ENCODE results near the gene ABCA12.

ABCA12 gene

DNA sequence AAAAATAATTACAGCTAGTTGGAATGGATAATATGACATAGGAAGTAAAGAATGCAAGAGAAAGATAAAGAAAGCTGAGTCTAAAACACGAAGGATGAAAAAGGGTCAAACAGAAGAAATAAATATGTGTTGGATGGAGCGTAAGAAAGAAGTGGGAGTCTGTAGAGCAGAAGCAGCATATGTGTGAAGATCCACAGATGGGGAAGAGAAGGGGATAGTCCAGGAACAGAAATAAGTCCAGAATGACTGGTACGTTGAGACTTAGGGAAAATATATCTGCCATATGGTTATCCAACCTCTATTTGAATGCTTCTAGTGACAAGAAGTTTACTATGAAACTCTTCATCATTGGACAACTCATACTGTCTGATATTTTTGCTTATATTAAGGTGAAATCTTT lies 18.0 kb downstream of the ABCA12 start:
- DNase-seq (ENCODE audit: low read depth, low spot score), result no peak

DNA sequence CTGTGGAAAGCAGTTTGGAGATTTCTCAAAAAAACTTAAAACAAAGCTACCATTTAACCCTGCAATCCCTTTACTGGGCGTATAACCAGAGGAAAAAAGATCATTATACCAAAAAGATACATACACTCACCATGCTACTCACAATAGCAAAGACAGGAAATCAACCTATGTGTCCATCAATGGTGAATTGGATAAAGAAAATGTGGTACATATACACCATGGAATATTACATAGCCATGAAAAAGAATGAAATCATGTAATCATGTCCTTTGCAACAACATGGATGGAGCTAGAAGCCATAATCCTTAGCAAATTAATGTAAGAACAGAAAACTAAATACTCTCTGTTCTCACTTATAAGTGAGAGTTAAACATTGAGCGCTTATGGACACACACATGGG lies 18.6 kb downstream of the ABCA12 start:
- DNase-seq (ENCODE audit: low read depth, low spot score), result no peak

DNA sequence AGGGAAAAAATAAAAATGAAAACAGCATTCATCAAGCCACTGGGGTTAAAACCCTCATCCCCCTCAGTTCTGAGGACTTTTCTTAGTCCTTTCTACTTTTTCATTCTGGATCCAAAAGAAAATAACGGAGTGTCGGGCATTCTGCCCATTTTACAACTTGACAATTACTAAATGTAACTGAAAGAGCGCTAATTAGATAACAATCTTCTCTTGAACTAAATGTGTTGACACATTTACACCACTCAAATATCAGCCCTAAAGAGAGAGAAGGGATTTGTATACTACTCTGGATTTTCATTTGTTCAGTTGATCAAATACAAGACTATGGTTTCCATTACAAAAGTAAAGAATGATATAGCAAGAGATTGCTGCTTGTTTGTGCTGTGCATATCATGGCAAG lies 27.5 kb downstream of the ABCA12 start:
- no peak for DNase-seq (ENCODE audit: low read depth, low spot score)

DNA sequence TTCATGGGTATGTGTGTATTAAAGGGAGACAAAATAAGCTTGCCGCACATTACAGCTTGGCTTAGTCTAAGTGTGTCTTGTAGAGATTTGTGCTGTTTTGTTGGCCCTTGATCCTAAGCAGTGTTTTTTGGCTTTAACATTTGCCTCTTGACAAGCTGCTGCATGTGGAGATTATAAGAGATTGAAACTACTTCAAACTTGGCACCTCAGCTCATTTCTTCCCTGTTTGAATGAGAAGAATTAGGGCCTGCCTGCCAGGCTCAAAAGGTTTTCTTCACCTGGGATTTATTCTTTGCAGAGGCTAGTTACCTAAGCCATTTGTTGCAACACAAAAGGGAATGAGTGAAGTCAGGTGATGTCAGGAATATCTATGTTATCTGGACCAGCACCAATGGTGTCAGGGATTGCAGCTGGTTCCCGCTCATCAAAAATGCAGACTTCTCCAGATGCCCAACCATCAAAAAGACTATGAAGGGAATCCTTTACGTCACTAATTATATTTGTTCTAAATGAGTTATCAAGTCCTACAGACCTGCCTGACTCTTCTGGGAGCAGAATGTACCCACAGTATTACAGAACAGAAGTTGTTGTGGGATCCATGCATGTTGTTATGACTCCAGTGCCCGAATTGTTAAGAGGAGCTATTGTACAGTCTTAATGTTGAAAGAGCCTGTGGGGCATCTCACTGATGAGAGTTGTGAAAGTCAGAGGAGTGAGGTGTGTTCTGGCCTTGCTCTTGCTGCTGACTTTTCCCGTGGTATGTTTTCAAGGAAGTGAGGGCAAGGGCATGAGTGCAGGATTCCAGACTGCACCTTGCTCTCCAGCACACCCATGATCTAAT lies 31.0 kb downstream of the ABCA12 start:
- DNase-seq (ENCODE audit: low read depth, low spot score), result no peak

DNA sequence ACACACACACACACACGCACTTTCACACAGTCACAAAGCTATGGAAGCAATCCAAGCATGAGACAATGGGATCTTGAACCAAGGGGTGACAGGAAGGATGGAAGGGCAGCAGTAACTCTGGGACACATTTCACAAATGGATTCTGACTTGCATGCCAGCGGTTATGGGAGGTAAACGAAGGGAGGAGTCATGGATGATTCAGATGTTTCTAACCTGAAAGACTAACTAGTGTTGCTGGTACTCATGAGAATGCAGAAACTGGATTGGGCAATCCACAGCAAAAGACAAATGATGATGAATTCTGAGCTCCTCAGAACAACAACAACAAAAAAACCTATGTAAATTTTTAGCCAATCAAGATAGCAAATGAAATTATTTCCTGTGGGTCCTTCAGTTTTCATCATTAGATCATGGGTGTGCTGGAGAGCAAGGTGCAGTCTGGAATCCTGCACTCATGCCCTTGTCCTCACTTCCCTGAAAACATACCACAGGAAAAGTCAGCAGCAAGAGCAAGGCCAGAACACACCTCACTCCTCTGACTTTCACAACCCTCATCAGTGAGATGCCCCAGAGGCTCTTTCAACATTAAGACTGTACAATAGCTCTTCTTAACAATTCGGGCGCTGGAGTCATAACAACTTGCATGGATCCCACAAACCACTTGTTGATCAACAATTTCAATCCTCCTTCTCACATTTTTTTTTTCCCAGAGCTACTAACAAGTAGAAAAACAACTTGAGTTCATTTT lies 32.6 kb downstream of the ABCA12 start:
- no peak for DNase-seq (ENCODE audit: low read depth, low spot score)

DNA sequence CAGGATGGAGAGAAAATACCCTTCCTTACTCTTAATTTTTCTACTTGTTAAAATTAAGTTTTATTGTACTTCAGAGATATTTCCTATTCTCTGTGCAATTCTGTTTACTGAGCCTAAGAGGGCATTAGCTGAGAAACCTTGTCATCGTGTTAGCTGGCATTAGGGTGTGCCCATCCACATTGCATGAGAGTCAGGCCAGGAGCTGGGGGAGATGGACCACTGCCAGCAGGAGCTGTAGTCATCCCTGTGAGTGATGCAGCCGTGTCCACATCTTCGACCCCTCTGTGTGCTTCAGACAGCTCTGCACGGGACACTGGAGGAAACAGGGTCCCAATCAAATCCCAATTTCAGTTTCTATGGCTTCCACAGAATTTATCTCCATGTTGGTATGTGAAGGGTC lies 34.2 kb downstream of the ABCA12 start:
- no peak for DNase-seq (ENCODE audit: low read depth, low spot score)

DNA sequence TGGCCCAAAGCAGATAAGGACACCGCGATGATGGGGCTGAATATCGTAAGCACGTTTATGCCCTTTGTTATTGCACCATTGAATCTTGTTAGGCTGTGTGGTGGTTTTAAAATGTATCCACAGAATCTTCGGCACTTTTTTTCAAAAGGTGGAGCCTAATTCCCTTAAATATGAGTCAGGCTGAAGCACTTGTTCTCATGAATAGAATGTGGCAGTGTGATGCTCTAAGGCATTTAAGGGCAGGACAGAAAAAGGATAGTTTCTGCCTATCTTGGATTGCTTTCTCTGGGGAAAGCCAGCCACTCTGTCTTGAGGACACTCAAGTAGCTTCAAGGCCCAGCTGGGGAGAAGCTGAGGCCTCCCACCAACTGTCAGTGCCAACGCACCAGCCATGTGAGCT lies 39.6 kb downstream of the ABCA12 start:
- no peak for DNase-seq (ENCODE audit: low read depth, low spot score)

DNA sequence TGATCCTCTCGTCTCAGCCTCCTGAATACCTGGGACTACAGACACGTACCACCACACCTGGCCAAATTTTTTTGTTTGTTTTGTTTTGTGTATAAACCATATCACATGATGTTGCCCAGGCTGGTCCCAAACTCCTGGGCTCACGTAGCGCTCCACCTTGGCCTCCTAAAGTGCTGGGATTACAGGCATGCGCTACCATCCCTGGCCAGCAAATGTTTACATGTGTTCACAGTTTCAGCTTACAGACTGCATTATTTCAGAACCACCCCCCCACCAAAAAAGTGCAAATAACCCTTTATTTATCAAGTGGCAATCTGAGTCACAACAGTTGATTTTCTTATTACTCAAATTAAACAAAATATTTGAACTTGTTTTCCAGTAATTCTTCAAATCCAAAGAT lies 54.3 kb downstream of the ABCA12 start:
- no peak for DNase-seq (ENCODE audit: low read depth, low spot score)

DNA sequence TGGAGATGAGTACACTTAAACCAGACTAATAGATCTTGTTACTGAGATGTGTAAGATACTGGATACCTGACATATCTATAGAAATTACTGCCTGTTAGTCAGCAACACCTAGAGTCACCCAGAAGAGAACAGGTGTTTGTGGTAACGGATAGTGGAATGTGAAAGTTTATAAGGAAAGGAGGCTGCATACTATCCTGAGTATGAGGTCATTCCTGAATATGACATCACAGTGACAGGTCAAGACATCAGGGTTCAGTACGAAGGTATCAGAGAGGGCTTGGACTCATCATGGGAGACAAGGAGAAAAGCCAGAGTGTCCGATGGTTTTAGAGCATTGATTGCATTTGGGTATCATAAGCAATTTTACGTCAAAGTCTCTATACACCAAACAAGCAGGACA lies 55.3 kb downstream of the ABCA12 start:
- DNase-seq (ENCODE audit: low read depth, low spot score), result no peak

DNA sequence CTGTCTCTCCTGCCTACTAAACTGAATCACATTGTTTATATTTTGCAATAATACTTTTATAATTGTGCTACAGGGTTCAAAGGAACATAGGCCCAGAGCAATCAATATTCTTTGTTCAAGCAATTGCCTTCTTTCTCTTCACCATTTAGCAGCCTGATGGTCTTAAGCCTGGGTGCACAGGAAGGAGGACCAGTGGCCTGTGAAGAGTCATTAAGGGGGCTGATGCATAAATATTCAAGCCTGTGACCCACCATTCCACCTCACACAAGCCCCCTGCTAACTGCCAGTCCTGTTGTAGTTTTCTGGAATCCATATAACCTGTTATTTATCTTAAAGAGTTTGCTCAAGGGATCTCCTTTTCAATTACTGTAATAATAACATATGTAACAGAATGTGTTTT lies 56.0 kb downstream of the ABCA12 start:
- no peak for DNase-seq (ENCODE audit: low read depth, low spot score)

DNA sequence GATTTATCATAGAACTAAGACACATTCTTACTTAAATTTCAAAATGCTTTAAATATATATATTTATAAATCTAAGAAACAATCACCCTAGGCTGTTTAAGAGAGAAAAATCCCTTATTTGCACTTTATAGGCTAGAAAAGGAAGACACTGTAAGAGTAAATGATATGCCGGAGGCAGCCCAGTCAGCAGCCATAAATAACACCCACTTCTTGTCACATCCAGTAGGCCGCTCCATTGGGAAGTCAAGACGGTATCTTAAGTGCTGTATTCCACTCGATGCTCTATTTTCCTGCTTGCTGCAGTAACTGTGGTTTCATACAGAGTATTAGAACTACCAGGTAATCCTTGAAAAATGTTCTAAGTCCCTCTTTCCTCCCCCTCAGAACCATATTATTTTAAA lies 57.9 kb downstream of the ABCA12 start:
- no peak for DNase-seq (ENCODE audit: low read depth, low spot score)

DNA sequence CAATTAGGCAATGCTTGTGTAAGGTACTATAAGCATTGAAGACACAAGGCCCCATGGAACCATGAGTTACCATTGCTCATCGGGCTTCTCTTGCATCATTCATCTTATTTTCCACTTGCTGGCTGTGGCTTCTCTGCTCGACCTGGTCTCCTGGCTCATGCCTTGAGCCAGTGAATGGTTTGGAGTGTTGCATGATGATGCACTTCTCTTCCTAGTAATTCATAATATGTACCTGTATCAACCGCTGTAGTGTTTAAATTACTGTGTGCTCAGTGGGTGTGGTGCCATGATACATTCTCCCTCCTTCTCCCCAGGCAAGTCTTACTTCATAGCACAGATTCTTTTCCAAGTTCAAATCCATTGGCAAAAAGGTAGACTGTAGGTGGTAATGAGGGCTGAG lies 66.8 kb downstream of the ABCA12 start:
- no peak for DNase-seq (ENCODE audit: low read depth, low spot score)

DNA sequence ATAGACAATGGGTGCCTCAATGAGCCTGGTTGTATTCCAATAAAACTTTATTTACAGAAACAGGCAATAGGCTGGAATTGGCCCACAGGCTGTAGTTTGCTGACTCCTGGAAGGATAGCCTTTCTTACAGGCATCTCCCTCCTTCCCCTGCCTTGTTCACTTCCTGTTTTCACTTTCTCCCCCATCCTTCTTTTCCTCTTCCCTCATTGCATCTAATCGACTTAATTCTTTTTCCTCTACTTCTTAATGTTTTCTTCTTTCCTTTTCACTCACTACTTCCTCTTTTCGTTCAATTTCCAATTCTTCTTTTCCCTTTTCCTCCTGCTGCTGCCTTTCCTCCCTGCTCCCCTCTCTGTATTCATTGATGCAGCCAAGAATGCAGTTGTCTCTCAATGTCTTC lies 70.0 kb downstream of the ABCA12 start:
- no peak for DNase-seq (ENCODE audit: low read depth, low spot score)

DNA sequence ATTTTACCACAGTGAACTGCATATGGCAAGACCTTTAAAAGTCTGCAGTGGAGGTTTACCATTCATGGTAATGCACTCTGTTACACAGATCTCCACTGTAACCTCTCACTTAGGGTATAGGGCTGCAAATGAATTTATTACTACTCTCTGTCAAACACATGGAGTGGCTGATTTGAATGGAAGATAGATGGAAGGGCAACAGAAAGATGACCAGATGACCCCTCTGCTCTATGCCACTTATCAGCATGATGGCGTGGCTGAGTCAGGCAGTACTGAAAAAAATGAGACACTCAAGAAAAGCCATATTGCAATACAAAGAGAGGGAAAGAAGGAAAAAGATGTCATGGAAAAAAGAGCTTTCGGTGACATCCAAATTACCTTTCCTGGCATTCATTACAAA lies 72.3 kb downstream of the ABCA12 start:
- DNase-seq (ENCODE audit: low read depth, low spot score), result no peak

DNA sequence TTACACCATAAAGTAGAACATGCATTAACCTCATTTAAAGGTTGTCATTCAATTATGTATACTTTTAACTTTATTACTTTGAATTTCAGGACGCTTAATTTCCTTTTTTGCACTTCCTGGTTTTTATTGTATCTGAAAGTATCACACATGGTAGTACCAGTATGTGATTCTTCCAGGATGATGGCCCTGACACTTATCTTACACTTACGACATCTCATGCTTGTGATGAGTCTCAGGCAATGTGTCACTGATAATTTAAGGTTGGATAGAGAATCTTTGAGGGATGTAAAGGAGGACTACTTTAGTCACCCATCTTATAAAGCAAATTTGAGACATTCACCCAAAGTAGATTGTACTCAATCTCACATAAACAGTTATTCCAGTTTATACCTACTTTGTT lies 74.9 kb downstream of the ABCA12 start:
- DNase-seq (ENCODE audit: low read depth, low spot score), result no peak

DNA sequence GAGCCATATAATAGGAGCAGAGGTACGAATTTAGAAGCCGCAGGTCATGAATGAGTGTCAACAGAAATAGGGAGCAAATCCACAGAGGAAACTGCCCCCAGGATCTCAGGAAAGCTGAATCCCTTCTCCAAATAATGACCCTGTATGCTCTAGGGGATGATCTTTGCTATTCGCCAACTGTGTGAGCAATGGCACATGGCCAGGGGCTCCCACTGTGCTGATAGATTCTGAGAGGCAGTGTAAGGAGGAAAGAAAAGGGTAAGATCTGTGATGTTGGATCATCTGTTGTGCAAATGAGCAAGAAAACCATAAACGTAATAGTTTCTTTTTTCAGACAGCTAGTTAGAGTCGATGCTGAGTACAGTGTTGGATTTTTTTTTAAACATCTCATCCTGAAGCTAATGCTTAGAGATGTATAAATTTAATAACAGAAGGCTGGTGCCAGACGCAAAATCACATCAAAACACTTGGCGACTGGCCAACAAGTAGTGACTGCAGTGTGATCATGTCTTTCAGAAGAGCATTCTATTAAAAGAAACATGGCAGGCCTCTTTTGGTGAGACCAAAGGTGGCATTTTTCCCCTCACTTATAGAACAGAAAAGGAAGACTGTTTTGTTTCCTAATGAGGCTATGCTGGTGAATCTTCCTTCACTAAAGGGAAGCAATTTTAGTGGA lies 77.4 kb downstream of the ABCA12 start:
- DNase-seq (ENCODE audit: low read depth, low spot score), result no peak

DNA sequence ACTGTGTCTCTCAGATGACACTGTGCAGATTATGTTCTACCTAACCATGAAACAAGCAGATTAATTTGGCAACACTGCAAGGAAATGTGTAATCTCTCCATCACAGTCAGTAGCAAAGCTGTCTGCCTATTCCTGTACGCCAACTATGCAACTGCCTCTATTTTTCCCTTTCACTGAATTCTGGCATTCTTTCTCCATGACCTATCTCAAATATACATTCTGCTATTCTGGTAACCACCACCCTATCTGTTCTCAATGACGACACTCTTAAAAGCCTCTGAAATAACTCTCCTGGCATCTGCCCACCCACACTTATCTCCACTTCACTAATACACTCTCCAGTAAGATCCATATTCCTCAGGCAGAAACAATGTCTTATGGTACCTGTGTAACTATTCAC lies 78.7 kb downstream of the ABCA12 start:
- no peak for DNase-seq (ENCODE audit: low read depth, low spot score)

DNA sequence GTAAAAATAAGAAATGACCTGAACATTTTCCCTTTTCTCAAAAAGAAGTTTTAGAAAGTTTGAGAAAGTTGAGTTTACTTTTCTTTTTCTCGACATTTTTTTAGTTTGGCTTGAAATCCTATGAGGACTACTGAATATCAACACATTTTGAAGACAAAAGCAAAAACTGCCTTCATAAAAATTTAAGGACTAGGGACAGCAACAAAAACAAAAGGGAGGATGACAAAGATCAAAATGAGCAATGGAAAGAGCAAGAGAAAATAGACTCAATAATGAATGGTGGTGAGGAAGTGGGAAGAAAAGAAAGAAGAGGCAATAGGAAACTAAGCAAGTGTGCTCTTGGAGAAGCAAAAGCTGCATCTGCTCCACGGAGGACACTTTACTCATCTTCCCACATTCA lies 82.5 kb downstream of the ABCA12 start:
- DNase-seq (ENCODE audit: low read depth, low spot score), result no peak

DNA sequence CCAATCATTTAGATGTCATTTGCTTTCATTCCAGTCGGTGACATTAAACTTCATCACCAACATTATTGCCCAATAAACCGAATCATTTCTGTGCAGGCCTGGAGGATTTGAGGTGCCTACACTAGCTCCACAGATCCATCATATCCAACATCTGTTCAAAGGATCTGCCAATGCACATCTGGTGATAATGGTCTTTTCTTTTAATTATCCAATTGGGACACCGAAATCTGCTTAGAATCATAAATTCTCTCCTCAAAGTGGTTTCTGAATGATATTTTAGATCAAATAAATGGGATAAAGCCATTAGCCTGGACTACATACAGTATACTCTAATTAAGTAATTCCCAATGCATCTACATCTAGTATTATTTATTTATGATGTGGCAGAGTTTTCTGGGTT lies 85.6 kb downstream of the ABCA12 start:
- no peak for DNase-seq (ENCODE audit: low read depth, low spot score)

DNA sequence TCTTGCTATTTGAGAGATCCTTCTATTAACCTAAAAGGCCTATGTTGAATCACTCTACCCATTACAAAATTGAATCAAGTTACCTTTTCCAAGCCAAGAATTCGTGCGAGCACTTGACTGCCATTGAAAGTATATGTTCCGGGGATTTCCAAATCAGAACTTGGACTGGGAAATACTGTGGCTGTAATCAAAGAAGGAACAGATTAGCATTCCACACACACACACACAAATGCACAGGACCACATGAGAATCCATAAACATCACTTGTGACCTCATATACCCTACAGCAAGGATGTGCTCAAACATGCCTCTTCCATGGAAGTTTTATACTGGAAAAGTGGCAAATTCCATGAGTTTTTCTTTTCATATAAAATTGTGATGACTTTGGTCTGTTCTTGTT lies 86.0 kb downstream of the ABCA12 start:
- no peak for DNase-seq (ENCODE audit: low read depth, low spot score)

DNA sequence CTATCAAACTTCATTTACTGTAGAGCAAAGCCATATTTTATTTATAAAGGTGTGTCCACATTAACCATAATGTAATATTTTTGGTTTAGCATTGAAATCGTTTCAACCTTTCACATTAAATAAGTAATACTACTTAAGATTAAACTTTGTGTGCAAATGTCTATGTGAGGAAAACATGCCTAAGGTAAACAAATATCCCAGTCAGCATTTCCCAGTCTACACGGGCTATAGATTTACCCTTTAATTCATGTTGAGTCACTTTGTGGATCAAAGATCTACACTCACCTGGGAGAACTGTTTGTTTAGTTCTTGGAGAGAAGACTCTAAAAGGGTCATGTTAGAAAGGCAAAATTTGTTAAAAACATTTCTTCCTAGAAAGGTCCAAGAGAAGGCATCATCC lies 89.1 kb downstream of the ABCA12 start:
- DNase-seq (ENCODE audit: low read depth, low spot score), result no peak

DNA sequence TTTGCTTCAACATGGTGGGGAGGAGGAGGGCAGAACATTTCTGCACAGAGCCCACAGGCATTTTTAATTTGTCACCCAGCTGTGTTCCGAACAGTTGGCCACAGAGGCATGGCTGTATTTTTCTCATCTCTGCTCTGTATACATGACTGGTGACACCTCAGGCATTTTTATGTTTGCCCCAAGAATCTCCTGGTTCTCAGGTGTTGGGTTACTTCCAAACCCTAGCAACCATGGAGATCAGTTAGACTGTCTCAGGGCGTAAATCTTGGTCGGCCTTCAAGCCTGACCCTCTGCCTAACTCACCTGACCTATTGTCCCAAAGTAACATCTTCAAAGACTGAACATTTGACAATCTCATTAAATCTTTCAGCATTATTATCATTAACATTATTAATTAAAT lies 100.0 kb downstream of the ABCA12 start:
- DNase-seq (ENCODE audit: low read depth, low spot score), result no peak

DNA sequence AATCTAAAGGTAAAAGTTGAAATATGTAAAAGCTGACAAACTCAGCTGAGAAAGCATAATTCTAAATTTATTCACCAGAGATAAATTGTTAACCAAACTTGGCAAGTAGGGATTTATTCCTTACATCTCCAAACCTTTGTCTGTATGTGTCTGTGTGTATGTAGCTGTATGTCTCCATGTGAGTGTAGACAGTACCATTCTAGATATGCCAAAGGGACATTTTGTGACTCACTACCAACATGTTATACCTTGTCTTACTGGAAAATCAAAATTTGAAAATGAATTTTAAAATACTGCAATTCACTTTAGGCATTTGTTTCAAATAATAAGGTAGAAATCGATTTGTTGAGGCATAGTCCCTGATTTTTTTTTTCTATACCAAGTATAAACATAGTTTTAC lies 102.1 kb downstream of the ABCA12 start:
- DNase-seq (ENCODE audit: low read depth, low spot score), result no peak

Measured in activated CD4-positive, CD25-positive, alpha-beta regulatory T cell treated with anti-CD3 and anti-CD28 coated beads, Interleukin-2, amount 50 U/mL, for 16 hours (primary cell).